Cerebellar nuclear complex (tissue), 1 donor: ENCODE measurements around the gene LBHD2.

ENCODE experiments used
- DNase-seq, 2 experiments: peaks; one replicate each; lab custom pipeline; 2025; lab: John Stamatoyannopoulos, UW

LBHD2 gene

GRCh38 chr14:103068351-103069073, 15.5 kb upstream of the LBHD2 start:
- no peak for DNase-seq

- DNase-seq = no peak
Observed at GRCh38 chr14:103070263-103070885, 13.6 kb upstream of the LBHD2 start.

- DNase-seq = no peak
Observed at GRCh38 chr14:103070971-103071542, 13.0 kb upstream of the LBHD2 start.

GRCh38 chr14:103071544-103072251, 12.3 kb upstream of the LBHD2 start:
- DNase-seq = no peak

GRCh38 chr14:103072595-103073366, 11.2 kb upstream of the LBHD2 start:
- DNase-seq = no peak

GRCh38 chr14:103073367-103073875, 10.6 kb upstream of the LBHD2 start:
- DNase-seq = no peak

- no peak for DNase-seq
Observed at GRCh38 chr14:103073876-103074728, 9.9 kb upstream of the LBHD2 start.

GRCh38 chr14:103074729-103075367, 9.2 kb upstream of the LBHD2 start:
- no peak for DNase-seq

- peak in 1 of 2 experiments; percentile 7 for DNase-seq
Observed at GRCh38 chr14:103078420-103078749, 5.6 kb upstream of the LBHD2 start.

- DNase-seq = no peak
Observed at GRCh38 chr14:103078860-103079587, 5.0 kb upstream of the LBHD2 start.

- no peak for DNase-seq
Observed at GRCh38 chr14:103081951-103082350, 2.1 kb upstream of the LBHD2 start.

GRCh38 chr14:103085106-103086091, 1.4 kb downstream of the LBHD2 start:
- DNase-seq = no peak

- no peak for DNase-seq
Observed at GRCh38 chr14:103086771-103087342, 2.8 kb downstream of the LBHD2 start.

GRCh38 chr14:103087343-103087835, 3.4 kb downstream of the LBHD2 start:
- DNase-seq = no peak

GRCh38 chr14:103088921-103089320, 4.9 kb downstream of the LBHD2 start:
- no peak for DNase-seq

- no peak for DNase-seq
Observed at GRCh38 chr14:103089386-103090335, 5.7 kb downstream of the LBHD2 start.
